OCI-LY3 (cell line): ENCODE results near the gene RHOXF2B.

Experiments
- CTCF ChIP-seq: fragments of 200-600, 300-600 bp; sonication (generic); IDR thresholded peaks from 2 replicates; pipeline ENCODE4 v1.5.1; 2014; ENCODE audit warnings: antibody characterized with exemption, low read length, low read depth
- EZH2phosphoT487 ChIP-seq: fragments of 200-600 bp; shearing (Covaris generic); IDR thresholded peaks from 2 replicates; pipeline ENCODE4 v1.6.1; 2018; ENCODE audit warnings: antibody characterized with exemption, mixed run types, low read depth

GRCh38 chrX:120087289-120088017, 10.0 kb upstream of the RHOXF2B start:
- TF ChIP-seq EZH2phosphoT487: no peak
- no peak for TF ChIP-seq CTCF
